Measurements from ENCODE around the gene PDIA5. TPM values are rescaled to one million over a fixed set of nuclear protein-coding genes. Genes with fewer than 3 reads are reported as not detected.

PDIA5 gene
- total RNA-seq, 4 donors from 2014 or later, result 3.6 to 38.1 (median 25.1) TPM

GRCh38 chr3:123068601-123069381 lies 2.0 kb downstream of the PDIA5 start:
- no peaks in the 10 kb centered on the region for H3K9me3 ChIP-seq
- no peaks in the 10 kb centered on the region for H3K4me1 ChIP-seq
- no peak for DNase-seq
- no peak overlapping the region for H3K27ac ChIP-seq
- TF ChIP-seq CTCF (IDR thresholded peaks at IDR 0.05) (no peak), POLR2A (IDR thresholded peaks at IDR 0.05) (no peak)
- peak overlapping the region in 1 of 2 donors; percentile 96 for H3K4me3 ChIP-seq
- H3K27me3 ChIP-seq, result no peaks in the 10 kb centered on the region
- intact Hi-C loops (cut with DNase I; ENCODE audit: low total_unique reads), result no loop called here
- no peaks in the 10 kb centered on the region for H3K36me3 ChIP-seq

- Histone ChIP-seq H3K4me1 (no peaks in the 10 kb centered on the region), H3K4me3 (no peak overlapping the region), H3K36me3 (no peaks in the 10 kb centered on the region), H3K9me3 (no peaks in the 10 kb centered on the region), H3K27ac (no peak overlapping the region), H3K27me3 (no peaks in the 10 kb centered on the region)
- no peak for DNase-seq
- intact Hi-C loops (cut with DNase I; ENCODE audit: low total_unique reads), result no loop called here
- TF ChIP-seq POLR2A (IDR thresholded peaks at IDR 0.05), result no peak
- TF ChIP-seq CTCF (IDR thresholded peaks at IDR 0.05), result no peak
These were observed 3.7 kb downstream of the PDIA5 start for GRCh38 chr3:123070510-123070909.

- H3K36me3 ChIP-seq, result no peaks in the 10 kb centered on the region
- H3K9me3 ChIP-seq, result no peaks in the 10 kb centered on the region
- no peaks in the 10 kb centered on the region for H3K27me3 ChIP-seq
- no peak overlapping the region for H3K4me3 ChIP-seq
- TF ChIP-seq CTCF (IDR thresholded peaks at IDR 0.05) (peak in 1 of 4 experiments; percentile 10), POLR2A (IDR thresholded peaks at IDR 0.05) (no peak)
- DNase-seq, result no peak
- intact Hi-C loops (cut with DNase I; ENCODE audit: low total_unique reads), result no loop called here
- no peak overlapping the region for H3K27ac ChIP-seq
- no peaks in the 10 kb centered on the region for H3K4me1 ChIP-seq
These were observed 4.3 kb downstream of the PDIA5 start for GRCh38 chr3:123071146-123071545.

- Histone ChIP-seq H3K4me1 (no peaks in the 10 kb centered on the region), H3K27ac (no peak overlapping the region)
- intact Hi-C loops (cut with DNase I; ENCODE audit: low total_unique reads), result no loop called here
These were observed 4.8 kb downstream of the PDIA5 start for GRCh38 chr3:123071581-123071980.

More at GRCh38 chr3:123071581-123071980, 4.8 kb downstream of the PDIA5 start:
- DNase-seq, result no peak
- Histone ChIP-seq H3K9me3 (no peaks in the 10 kb centered on the region), H3K27me3 (no peaks in the 10 kb centered on the region), H3K4me3 (no peak overlapping the region), H3K36me3 (no peaks in the 10 kb centered on the region)
- TF ChIP-seq CTCF (IDR thresholded peaks at IDR 0.05) (no peak), POLR2A (IDR thresholded peaks at IDR 0.05) (no peak)
